DMS 273 (cell line): Measurements from ENCODE around the gene CYP8B1.

Experiments used
- DNase-seq: peaks from one replicate; lab custom pipeline; 2025; ENCODE audit not compliant: unreplicated experiment; lab: John Stamatoyannopoulos, UW

CYP8B1 gene

GRCh38 chr3:42853739-42854302 is 21.9 kb downstream of the CYP8B1 start:
- no peak for DNase-seq

- no peak for DNase-seq
Measured at GRCh38 chr3:42853056-42853455, 22.6 kb downstream of the CYP8B1 start.

- DNase-seq: no peak
Measured at GRCh38 chr3:42852441-42852840, 23.2 kb downstream of the CYP8B1 start.

- no peak for DNase-seq
Measured at GRCh38 chr3:42851228-42851834, 24.3 kb downstream of the CYP8B1 start.

GRCh38 chr3:42850263-42850662 is 25.4 kb downstream of the CYP8B1 start:
- DNase-seq: no peak

GRCh38 chr3:42849017-42849416 is 26.7 kb downstream of the CYP8B1 start:
- DNase-seq: no peak

GRCh38 chr3:42847731-42848130 is 27.9 kb downstream of the CYP8B1 start:
- DNase-seq: no peak

- DNase-seq: no peak
Measured at GRCh38 chr3:42846685-42847522, 28.8 kb downstream of the CYP8B1 start.

GRCh38 chr3:42844815-42845214 is 30.9 kb downstream of the CYP8B1 start:
- DNase-seq: no peak

- DNase-seq: no peak
Measured at GRCh38 chr3:42844412-42844713, 31.3 kb downstream of the CYP8B1 start.

GRCh38 chr3:42843713-42844411 is 31.8 kb downstream of the CYP8B1 start:
- no peak for DNase-seq

- no peak for DNase-seq
Measured at GRCh38 chr3:42841332-42841731, 34.3 kb downstream of the CYP8B1 start.

- DNase-seq: peak; percentile 73
Measured at GRCh38 chr3:42839616-42840015, 36.1 kb downstream of the CYP8B1 start.

GRCh38 chr3:42838571-42838970 is 37.1 kb downstream of the CYP8B1 start:
- no peak for DNase-seq

GRCh38 chr3:42836150-42837123 is 39.2 kb downstream of the CYP8B1 start:
- DNase-seq: no peak

GRCh38 chr3:42831321-42831713 is 44.4 kb downstream of the CYP8B1 start:
- DNase-seq: peak; percentile 82

GRCh38 chr3:42830437-42831320 is 45.0 kb downstream of the CYP8B1 start:
- peak; percentile 67 for DNase-seq

GRCh38 chr3:42829628-42830436 is 45.8 kb downstream of the CYP8B1 start:
- DNase-seq: no peak

- no peak for DNase-seq
Measured at GRCh38 chr3:42829083-42829627, 46.5 kb downstream of the CYP8B1 start.
